ES-I3 (cell line): ENCODE data around the gene CFAP54.

ENCODE experiments used
- H3K36me3 ChIP-seq: 2 replicates; pipeline ENCODE4 v1.6.1; 2013; ENCODE audit warnings: mild to moderate bottlenecking, low read length, control low read depth, moderate library complexity; ENCODE audit not compliant: insufficient read depth
- H3K4me1 ChIP-seq: 2 replicates; pipeline ENCODE4 v1.6.1; 2013; ENCODE audit warnings: mild to moderate bottlenecking, control low read depth, low read length; ENCODE audit not compliant: insufficient read depth
- H3K9ac ChIP-seq: 2 replicates; pipeline ENCODE4 v1.6.1; 2013; ENCODE audit warnings: low read depth, mild to moderate bottlenecking, low read length, moderate library complexity
- H3K9me3 ChIP-seq: 2 replicates; pipeline ENCODE4 v1.6.1; 2013; ENCODE audit warnings: mild to moderate bottlenecking, low read length, moderate library complexity; ENCODE audit not compliant: control insufficient read depth, insufficient read depth

CFAP54 gene

GRCh38 chr12:96516472-96517430 is 27.4 kb downstream of the CFAP54 start:
- no peak overlapping the region for H3K9ac ChIP-seq
- no peaks in the 10 kb centered on the region for H3K36me3 ChIP-seq
- no peaks in the 10 kb centered on the region for H3K9me3 ChIP-seq
- peaks cover 8% of the 10 kb centered on the region; the same call in 1 of the 2 replicates for H3K4me1 ChIP-seq

GRCh38 chr12:96520767-96521166 is 31.4 kb downstream of the CFAP54 start:
- Histone ChIP-seq H3K9ac (no peak overlapping the region), H3K36me3 (no peaks in the 10 kb centered on the region), H3K4me1 (0 out of 2 replicates have a peak, but pooled peaks cover 6% of the 10 kb centered on the region), H3K9me3 (no peaks in the 10 kb centered on the region)

- no peak overlapping the region for H3K9ac ChIP-seq
- 0 out of 2 replicates have a peak, but pooled peaks cover 6% of the 10 kb centered on the region for H3K4me1 ChIP-seq
- H3K9me3 ChIP-seq = no peaks in the 10 kb centered on the region
Observed at GRCh38 chr12:96521895-96522682, 32.7 kb downstream of the CFAP54 start.

DNA sequence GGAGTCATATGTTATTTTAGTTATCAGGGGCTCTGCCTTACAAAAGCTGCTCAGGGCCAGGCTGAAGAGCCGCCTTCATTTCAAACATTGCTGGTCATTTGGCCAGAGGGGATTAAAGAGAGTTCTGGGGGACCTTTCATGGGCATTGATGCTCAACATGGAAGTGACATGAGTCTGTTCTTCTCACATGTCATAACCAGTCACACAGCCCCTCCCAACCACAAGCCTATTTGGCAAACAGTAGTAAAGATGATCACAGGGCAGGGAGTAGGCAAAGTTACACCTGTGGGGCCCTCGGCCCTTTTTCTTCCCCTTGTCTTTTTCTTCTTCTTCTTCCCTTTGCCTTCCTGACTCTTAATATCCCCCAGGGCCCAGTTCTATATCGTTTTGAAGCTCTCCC is 33.3 kb downstream of the CFAP54 start:
- Histone ChIP-seq H3K36me3 (no peaks in the 10 kb centered on the region), H3K4me1 (0 out of 2 replicates have a peak, but pooled peaks cover 6% of the 10 kb centered on the region), H3K9me3 (no peaks in the 10 kb centered on the region), H3K9ac (no peak overlapping the region)

More at GRCh38 chr12:96521895-96522682, 32.7 kb downstream of the CFAP54 start:
- no peaks in the 10 kb centered on the region for H3K36me3 ChIP-seq

DNA sequence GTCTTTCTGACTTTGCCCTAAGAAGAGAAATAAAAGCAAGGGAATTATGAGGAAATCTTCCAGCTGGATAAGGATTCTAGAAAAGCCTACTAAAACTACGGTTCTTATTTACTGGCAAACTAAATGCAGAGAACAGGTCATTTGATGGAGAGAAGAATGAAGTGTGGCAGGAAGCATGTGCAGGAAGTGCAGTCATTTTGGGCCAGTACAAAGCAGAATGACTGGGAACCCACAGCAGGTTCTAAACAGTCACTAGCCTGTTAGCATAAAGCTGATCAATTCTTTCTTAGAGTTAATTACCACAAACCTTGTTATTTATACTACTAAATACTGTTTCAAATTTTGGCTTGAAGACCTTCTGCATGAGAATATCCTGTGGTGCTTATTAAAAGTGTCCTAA is 36.7 kb downstream of the CFAP54 start:
- Histone ChIP-seq H3K9ac (no peak overlapping the region), H3K36me3 (no peaks in the 10 kb centered on the region), H3K4me1 (0 out of 2 replicates have a peak, but pooled peaks cover 6% of the 10 kb centered on the region), H3K9me3 (no peaks in the 10 kb centered on the region)

DNA sequence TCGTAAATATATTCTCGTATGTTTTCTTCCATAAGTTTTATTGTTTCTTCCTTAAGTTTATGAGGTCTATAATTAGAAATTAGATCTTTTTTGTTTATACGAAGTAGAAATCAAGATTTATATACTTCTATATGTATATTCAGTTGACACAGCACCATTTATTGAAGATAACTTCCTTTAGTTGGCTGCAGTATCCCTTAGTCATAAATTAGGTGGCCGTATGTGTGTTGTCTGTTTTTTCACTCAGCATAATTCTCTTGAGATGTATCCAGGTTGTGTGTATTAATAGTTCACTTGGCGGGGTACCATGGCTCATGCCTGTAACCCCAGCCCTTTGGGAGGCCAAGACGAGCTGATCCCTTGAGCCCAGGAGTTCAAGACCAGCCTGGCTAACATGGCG is 40.5 kb downstream of the CFAP54 start:
- Histone ChIP-seq H3K9me3 (no peaks in the 10 kb centered on the region), H3K9ac (no peak overlapping the region), H3K4me1 (no peaks in the 10 kb centered on the region), H3K36me3 (no peaks in the 10 kb centered on the region)

DNA sequence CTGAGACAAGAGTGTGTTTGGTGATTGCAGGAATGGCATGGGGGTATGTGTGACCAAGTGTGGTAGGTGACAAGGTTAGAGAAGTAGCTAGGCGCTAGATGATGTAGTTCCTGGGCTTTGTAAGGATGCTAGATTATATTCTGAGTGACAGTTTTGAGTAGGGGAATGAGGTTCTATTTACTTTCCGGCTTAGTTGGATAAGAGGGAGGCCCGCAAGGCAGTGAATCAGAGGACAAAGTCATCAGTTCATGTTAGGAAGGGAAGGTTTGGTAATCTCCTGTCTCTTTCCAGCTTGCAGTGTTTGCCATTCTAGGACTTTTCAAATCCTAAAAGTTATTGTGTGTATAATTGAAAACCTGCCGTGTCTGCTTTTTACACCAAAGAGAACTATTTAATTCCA is 45.0 kb downstream of the CFAP54 start:
- Histone ChIP-seq H3K4me1 (no peaks in the 10 kb centered on the region), H3K36me3 (no peaks in the 10 kb centered on the region), H3K9me3 (no peaks in the 10 kb centered on the region), H3K9ac (no peak overlapping the region)

GRCh38 chr12:96548384-96548783 is 59.0 kb downstream of the CFAP54 start:
- no peak overlapping the region for H3K9ac ChIP-seq
- no peaks in the 10 kb centered on the region for H3K4me1 ChIP-seq
- no peaks in the 10 kb centered on the region for H3K36me3 ChIP-seq
- no peaks in the 10 kb centered on the region for H3K9me3 ChIP-seq

DNA sequence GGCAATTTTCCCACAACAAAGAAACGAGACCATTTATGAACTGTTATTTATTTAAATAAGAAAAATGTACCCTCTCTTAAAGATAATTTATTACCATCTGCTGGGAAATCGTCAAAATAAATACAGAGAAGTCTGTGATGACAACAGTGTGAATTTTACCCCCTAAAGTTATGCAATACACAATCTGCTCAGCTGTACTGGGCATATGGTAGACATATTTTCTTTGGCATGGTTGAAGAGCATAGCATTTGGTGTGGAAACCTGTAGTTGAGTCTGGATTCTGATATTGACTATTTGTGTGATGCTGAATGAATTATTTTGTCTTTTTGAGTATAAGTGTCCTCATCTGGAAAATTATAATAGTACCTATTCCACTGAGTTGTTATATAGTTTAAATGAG is 60.0 kb downstream of the CFAP54 start:
- H3K36me3 ChIP-seq = no peaks in the 10 kb centered on the region
- no peaks in the 10 kb centered on the region for H3K9me3 ChIP-seq
- no peak overlapping the region for H3K9ac ChIP-seq
- no peaks in the 10 kb centered on the region for H3K4me1 ChIP-seq

- Histone ChIP-seq H3K9ac (no peak overlapping the region), H3K36me3 (no peaks in the 10 kb centered on the region), H3K9me3 (no peaks in the 10 kb centered on the region), H3K4me1 (no peaks in the 10 kb centered on the region)
Observed at GRCh38 chr12:96570579-96570978, 81.2 kb downstream of the CFAP54 start.

- Histone ChIP-seq H3K9me3 (no peaks in the 10 kb centered on the region), H3K36me3 (no peaks in the 10 kb centered on the region), H3K4me1 (no peaks in the 10 kb centered on the region), H3K9ac (no peak overlapping the region)
Observed at GRCh38 chr12:96571101-96571862, 81.9 kb downstream of the CFAP54 start.

DNA sequence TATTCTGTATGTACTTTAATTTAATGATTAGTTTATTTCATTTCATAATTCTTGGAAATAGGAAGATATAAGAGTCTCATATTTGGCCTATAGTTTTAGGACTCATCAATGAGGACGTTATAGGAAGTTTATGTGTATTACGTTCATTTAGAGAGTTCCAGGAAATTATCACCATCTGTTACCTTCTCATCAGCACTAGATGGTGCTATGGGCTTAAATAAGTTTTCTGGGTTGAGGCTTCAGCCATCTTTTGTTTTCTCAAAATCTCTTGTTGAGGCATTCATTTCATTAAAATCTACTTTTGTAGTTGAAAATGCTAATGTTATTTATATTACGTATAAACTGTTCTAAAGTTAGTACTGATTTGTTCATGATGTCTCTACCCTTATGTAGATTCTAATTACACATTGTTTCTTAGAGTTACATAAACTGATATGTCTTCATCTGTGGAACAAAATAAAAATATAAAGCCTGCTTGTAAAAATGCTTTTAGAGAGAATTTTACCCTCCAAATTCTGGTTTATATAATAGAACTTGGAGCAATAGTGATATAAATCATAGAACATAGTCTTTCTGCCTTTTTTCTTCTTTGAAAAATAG is 89.2 kb downstream of the CFAP54 start:
- Histone ChIP-seq H3K9me3 (no peaks in the 10 kb centered on the region), H3K4me1 (peaks cover 8% of the 10 kb centered on the region; the same call in 1 of the 2 replicates), H3K9ac (no peak overlapping the region), H3K36me3 (no peaks in the 10 kb centered on the region)

- H3K9me3 ChIP-seq = no peaks in the 10 kb centered on the region
- H3K9ac ChIP-seq = no peak overlapping the region
- no peaks in the 10 kb centered on the region for H3K4me1 ChIP-seq
- H3K36me3 ChIP-seq = no peaks in the 10 kb centered on the region
Observed at GRCh38 chr12:96585977-96586376, 96.6 kb downstream of the CFAP54 start.

- Histone ChIP-seq H3K4me1 (no peaks in the 10 kb centered on the region), H3K36me3 (no peaks in the 10 kb centered on the region), H3K9me3 (no peaks in the 10 kb centered on the region), H3K9ac (no peak overlapping the region)
Observed at GRCh38 chr12:96587691-96588090, 98.3 kb downstream of the CFAP54 start.
